Neural crest cell (in vitro differentiated cells): ENCODE data around the gene GPATCH4. TPM values are rescaled to one million over a fixed set of nuclear protein-coding genes. Genes with fewer than 3 reads are reported as not detected.

Experiments used
- DNase-seq: peaks from one replicate; pipeline ENCODE4 v3.0.0; 2021; ENCODE audit warnings: low read depth, mixed read lengths, low spot score
- H3K27ac Mint-ChIP-seq: one replicate; pipeline ENCODE4 v1.8.0; 2021; ENCODE audit warnings: mild to moderate bottlenecking, mixed read lengths; ENCODE audit not compliant: unreplicated experiment
- H3K27me3 Mint-ChIP-seq: 2 replicates; pipeline ENCODE4 v1.8.0; 2021; ENCODE audit warnings: low read depth, mild to moderate bottlenecking, mixed read lengths
- H3K36me3 Mint-ChIP-seq: 2 replicates; pipeline ENCODE4 v1.8.0; 2021; ENCODE audit warnings: low read depth, mild to moderate bottlenecking, mixed read lengths
- H3K4me1 Mint-ChIP-seq: 2 replicates; pipeline ENCODE4 v1.8.0; 2021; ENCODE audit warnings: mixed read lengths
- H3K4me3 Mint-ChIP-seq: one replicate; pipeline ENCODE4 v1.8.0; 2021; ENCODE audit warnings: mild to moderate bottlenecking, mixed read lengths
- H3K9me3 Mint-ChIP-seq: 2 replicates; pipeline ENCODE4 v1.8.0; 2021; ENCODE audit warnings: mixed read lengths
- long read RNA-seq: library from polyadenylated mRNA; unstranded; transcript quantifications from one replicate; pipeline ENCODE4 v2.0.0, GENCODE V29; 2020
- total RNA-seq: library from RNA; stranded (reverse); gene quantifications from 2 replicates; pipeline ENCODE4 v1.2.1, GENCODE V29; 2021
- TF ChIP-seq, protein P1 (sequence below): fragments of 200-600 bp; sonication (generic); conservative IDR thresholded peaks from 2 replicates; pipeline ENCODE4 v1.5.0; 2021; ENCODE audit warnings: antibody characterized with exemption, mild to moderate bottlenecking

Gene GPATCH4
- total RNA-seq: 40.6 and 41.2 TPM in 2 replicates
- long read RNA-seq, transcript GPATCH4-201 (8 exons, 1,972 nt): major isoform, 11 of 15 reads
- long read RNA-seq, partial matches to known transcripts: 1 of 15 reads
- long read RNA-seq, other reads (novel, unspliced or antisense): 3 of 15 reads

DNA sequence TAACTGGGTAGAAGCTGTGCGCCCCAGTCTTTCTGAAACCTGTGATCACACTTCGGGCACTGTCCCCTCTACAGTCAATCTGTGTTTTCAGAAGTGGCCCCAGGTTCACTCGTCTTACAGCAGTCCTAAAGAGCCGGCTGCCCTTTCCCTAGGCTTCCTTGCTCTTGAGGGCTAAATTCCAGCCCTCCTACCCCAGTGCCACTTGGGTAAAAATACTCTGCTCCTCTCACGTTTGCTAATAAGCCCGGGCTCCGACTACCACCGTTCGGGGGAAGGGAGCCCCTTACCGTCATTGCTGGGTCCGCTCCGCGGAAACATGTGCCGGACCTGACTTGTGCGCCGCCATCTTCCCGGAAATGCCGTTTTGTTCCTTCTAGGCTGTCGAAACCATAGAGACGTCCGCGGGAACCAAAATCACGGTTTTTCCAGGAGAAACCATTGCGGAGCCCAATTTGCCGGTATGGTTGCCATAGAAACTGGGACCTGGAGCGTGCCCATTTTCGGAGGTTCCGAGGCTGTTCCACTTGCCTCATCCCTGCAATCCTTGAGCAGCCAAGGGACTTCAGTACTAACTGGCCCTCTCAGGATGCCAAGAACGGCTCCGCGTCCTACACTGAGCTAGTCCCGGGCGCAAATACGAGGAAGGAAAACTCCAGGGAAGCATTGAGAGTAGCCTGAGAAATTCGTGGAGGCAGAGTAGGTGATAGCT, at the start of gene GPATCH4:
TSS of gene GPATCH4 (minus strand) at position 358 of the 709 bp plus-strand sequence.
- no peaks in the 10 kb centered on the region for H3K27me3 Mint-ChIP-seq
- DNase-seq: peak; percentile 66
- H3K4me3 Mint-ChIP-seq: peak within 1 kb of the TSS; percentile 92
- peak within 1 kb of the TSS; percentile 94 for H3K27ac Mint-ChIP-seq
- TF ChIP-seq, protein P1, sequence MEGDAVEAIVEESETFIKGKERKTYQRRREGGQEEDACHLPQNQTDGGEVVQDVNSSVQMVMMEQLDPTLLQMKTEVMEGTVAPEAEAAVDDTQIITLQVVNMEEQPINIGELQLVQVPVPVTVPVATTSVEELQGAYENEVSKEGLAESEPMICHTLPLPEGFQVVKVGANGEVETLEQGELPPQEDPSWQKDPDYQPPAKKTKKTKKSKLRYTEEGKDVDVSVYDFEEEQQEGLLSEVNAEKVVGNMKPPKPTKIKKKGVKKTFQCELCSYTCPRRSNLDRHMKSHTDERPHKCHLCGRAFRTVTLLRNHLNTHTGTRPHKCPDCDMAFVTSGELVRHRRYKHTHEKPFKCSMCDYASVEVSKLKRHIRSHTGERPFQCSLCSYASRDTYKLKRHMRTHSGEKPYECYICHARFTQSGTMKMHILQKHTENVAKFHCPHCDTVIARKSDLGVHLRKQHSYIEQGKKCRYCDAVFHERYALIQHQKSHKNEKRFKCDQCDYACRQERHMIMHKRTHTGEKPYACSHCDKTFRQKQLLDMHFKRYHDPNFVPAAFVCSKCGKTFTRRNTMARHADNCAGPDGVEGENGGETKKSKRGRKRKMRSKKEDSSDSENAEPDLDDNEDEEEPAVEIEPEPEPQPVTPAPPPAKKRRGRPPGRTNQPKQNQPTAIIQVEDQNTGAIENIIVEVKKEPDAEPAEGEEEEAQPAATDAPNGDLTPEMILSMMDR: no peak
- H3K36me3 Mint-ChIP-seq: peaks cover 5% of the 10 kb centered on the region
- H3K4me1 Mint-ChIP-seq: peaks cover 27% of the 10 kb centered on the region
- H3K9me3 Mint-ChIP-seq: no peaks in the 10 kb centered on the region

- Mint-ChIP-seq H3K4me1 (peaks cover 7% of the 10 kb centered on the region), H3K4me3 (no peak overlapping the region), H3K27me3 (peaks cover 70% of the 10 kb centered on the region), H3K36me3 (no peaks in the 10 kb centered on the region), H3K9me3 (no peaks in the 10 kb centered on the region), H3K27ac (no peak overlapping the region)
- no peak for DNase-seq
- TF ChIP-seq, protein P1: no peak
Observed at GRCh38 chr1:156648951-156649350, 47.7 kb upstream of the GPATCH4 start.

GRCh38 chr1:156648496-156648895, 47.2 kb upstream of the GPATCH4 start:
- Mint-ChIP-seq H3K9me3 (no peaks in the 10 kb centered on the region), H3K27me3 (peaks cover 69% of the 10 kb centered on the region), H3K4me1 (peaks cover 7% of the 10 kb centered on the region), H3K4me3 (no peak overlapping the region), H3K27ac (no peak overlapping the region), H3K36me3 (no peaks in the 10 kb centered on the region)
- no peak for DNase-seq
- TF ChIP-seq, protein P1: no peak

GRCh38 chr1:156647351-156647750, 46.1 kb upstream of the GPATCH4 start:
- Mint-ChIP-seq H3K9me3 (no peaks in the 10 kb centered on the region), H3K36me3 (no peaks in the 10 kb centered on the region), H3K4me3 (no peak overlapping the region), H3K4me1 (peaks cover 13% of the 10 kb centered on the region), H3K27ac (no peak overlapping the region), H3K27me3 (peaks cover 72% of the 10 kb centered on the region)
- TF ChIP-seq, protein P1: no peak
- DNase-seq: no peak

DNA sequence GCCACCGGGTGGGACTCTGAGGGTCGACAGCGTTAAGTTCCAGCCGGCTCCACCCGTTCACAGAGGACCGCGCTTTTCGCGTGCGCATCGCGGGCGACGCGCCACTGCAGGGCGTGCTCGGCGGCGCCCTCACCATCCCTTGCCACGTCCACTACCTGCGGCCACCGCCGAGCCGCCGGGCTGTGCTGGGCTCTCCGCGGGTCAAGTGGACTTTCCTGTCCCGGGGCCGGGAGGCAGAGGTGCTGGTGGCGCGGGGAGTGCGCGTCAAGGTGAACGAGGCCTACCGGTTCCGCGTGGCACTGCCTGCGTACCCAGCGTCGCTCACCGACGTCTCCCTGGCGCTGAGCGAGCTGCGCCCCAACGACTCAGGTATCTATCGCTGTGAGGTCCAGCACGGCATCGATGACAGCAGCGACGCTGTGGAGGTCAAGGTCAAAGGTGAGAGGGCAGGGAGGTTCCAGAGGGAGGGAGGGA, 45.5 kb upstream of the GPATCH4 start:
- H3K36me3 Mint-ChIP-seq: no peaks in the 10 kb centered on the region
- peaks cover 68% of the 10 kb centered on the region for H3K27me3 Mint-ChIP-seq
- TF ChIP-seq, protein P1: no peak
- no peak overlapping the region for H3K4me3 Mint-ChIP-seq
- no peak overlapping the region for H3K27ac Mint-ChIP-seq
- no peaks in the 10 kb centered on the region for H3K9me3 Mint-ChIP-seq
- H3K4me1 Mint-ChIP-seq: peaks cover 15% of the 10 kb centered on the region
- no peak for DNase-seq
